ENCODE measurements around the gene DPYD. TPM values are rescaled to one million over a fixed set of nuclear protein-coding genes. Genes with fewer than 3 reads are reported as not detected.

Gene DPYD
- total and polyA plus RNA-seq, 9 of the 15 experiments (the other 6 are each of a cell fraction or from before 2014, with no cell fraction given): 0.03 to 0.25 (median 0.08) TPM; not detected in 2

GRCh38 chr1:97451944-97452343 lies 468.9 kb downstream of the DPYD start (continued):
- TF ChIP-seq, protein P1, sequence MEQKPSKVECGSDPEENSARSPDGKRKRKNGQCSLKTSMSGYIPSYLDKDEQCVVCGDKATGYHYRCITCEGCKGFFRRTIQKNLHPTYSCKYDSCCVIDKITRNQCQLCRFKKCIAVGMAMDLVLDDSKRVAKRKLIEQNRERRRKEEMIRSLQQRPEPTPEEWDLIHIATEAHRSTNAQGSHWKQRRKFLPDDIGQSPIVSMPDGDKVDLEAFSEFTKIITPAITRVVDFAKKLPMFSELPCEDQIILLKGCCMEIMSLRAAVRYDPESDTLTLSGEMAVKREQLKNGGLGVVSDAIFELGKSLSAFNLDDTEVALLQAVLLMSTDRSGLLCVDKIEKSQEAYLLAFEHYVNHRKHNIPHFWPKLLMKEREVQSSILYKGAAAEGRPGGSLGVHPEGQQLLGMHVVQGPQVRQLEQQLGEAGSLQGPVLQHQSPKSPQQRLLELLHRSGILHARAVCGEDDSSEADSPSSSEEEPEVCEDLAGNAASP (IDR thresholded peaks at IDR 0.05): no peak
- TF ChIP-seq RB1 (IDR thresholded peaks at IDR 0.05; ENCODE audit: low read depth): no peak
- no peak for TF ChIP-seq MED1 (CRISPR knock-in tag; IDR thresholded peaks at IDR 0.05; ENCODE audit: borderline replicate concordance)
- TF ChIP-seq SMAD3 (CRISPR knock-in tag; conservative IDR thresholded peaks at IDR 0.05): no peak

DNA sequence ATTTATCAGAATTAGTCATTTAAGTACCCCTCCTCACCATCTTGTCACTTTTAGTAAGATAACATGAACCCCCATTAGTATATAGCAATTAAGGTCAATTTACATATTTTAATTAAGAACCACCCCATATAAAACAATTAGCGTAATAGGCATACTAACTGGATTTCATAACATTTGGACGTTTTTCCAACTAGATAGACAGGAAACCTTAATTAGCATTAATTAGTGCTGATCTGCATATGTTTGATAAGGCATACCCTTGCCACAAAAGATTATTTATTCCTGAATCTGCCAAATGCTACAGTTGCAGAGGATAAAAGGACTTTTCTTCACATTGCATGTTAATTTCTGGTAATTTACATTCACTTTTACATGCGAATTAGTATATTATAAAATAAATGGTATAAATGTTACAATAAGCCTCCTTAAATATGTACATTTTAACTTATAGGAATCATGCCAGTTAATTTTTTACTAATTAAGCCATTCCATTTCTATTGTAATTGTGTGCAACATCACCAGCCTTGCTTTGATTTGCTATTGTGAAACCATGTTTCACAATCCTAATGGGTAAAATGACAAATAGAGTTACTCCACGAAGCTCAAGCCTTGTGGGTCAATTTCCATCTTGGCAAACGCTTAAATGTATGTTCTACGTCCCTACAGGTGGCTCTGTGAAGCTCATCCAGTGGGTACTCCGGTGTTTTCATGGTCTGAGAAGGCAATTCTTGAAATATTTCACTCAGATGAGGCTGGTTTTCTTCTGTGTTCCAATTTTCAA lies 469.6 kb downstream of the DPYD start:
- no peaks in the 10 kb centered on the region for H3K79me2 ChIP-seq (ENCODE audit: control insufficient read depth, insufficient read depth, low read length)
- WGBS (ENCODE audit: insufficient coverage, low coverage, missing lambda C conversion rate): 1% methylated on average over 7 of the region's 7 CpGs
- ATAC-seq (no peak), FAIRE-seq (no peak), DNase-seq (ENCODE audit: extremely low read depth in 1 of 4, low spot score in 3 of 4) (no peak)
- no TSS peak for BruUV-seq (replicated peaks)
- H3K36me3 ChIP-seq (ENCODE audit: control insufficient read depth, insufficient read depth, low read length): no peaks in the 10 kb centered on the region
- no peak overlapping the region for H2AFZ ChIP-seq (ENCODE audit: low read depth, low read length)
- no peak overlapping the region for H3K27ac ChIP-seq (ENCODE audit: extremely low read depth, low read depth, low read length)
- no peaks in the 10 kb centered on the region for H3K9me1 ChIP-seq (ENCODE audit: control insufficient read depth, insufficient read depth, low read length)
- CTCF ChIA-PET (ENCODE audit: low intra/inter-chr PET ratio): no interaction called here
- no peaks in the 10 kb centered on the region for H4K20me1 ChIP-seq (replicated peaks; ENCODE audit: control insufficient read depth, insufficient read depth, low read length)
- no peaks in the 10 kb centered on the region for H3K9me3 ChIP-seq (replicated peaks; ENCODE audit: control insufficient read depth, insufficient read depth, low read depth, low read length)
- intact Hi-C loops (cut with micrococcal nuclease) (no loop called here), in situ Hi-C loops (cut with MboI) (no loop called here)
- no peak overlapping the region for H3K4me3 ChIP-seq
- no peak overlapping the region for H3K9ac ChIP-seq (ENCODE audit: insufficient read depth in 1 of 2, low read depth in 2 of 2, low read length in 2 of 2)
- H3K27me3 ChIP-seq (ENCODE audit: control insufficient read depth in 2 of 2, insufficient read depth in 2 of 2, low read length in 2 of 2): no peaks in the 10 kb centered on the region
- H3K4me2 ChIP-seq (ENCODE audit: insufficient read depth, low read length): no peak overlapping the region
- POLR2A ChIA-PET: no interaction called here
- H3K4me1 ChIP-seq (replicated peaks in 1 of 2; ENCODE audit: control insufficient read depth in 2 of 2, insufficient read depth in 2 of 2, low read length in 2 of 2): no peaks in the 10 kb centered on the region
- TF ChIP-seq ETS2 (tag; IDR thresholded peaks at IDR 0.05; ENCODE audit: borderline replicate concordance, poor library complexity, severe bottlenecking) (no peak), NR2F6 (CRISPR knock-in tag; IDR thresholded peaks at IDR 0.05) (no peak), TFAM (CRISPR knock-in tag; conservative IDR thresholded peaks at IDR 0.05) (no peak), CBX8 (IDR thresholded peaks at IDR 0.05; ENCODE audit: borderline replicate concordance, extremely low read depth, low read depth, low read length, poor library complexity, severe bottlenecking) (no peak), TAF7 (tag; IDR thresholded peaks at IDR 0.05) (no peak), PTBP1 (IDR thresholded peaks at IDR 0.05; ENCODE audit: low read depth, low read length) (no peak), SOX6 (IDR thresholded peaks at IDR 0.05) (no peak), ZNF695 (CRISPR knock-in tag; IDR thresholded peaks at IDR 0.05) (no peak), SMARCA4 (IDR thresholded peaks at IDR 0.05) (no peak), ZBTB9 (CRISPR knock-in tag; IDR thresholded peaks at IDR 0.05) (no peak)
- TF ChIP-seq, protein P2, sequence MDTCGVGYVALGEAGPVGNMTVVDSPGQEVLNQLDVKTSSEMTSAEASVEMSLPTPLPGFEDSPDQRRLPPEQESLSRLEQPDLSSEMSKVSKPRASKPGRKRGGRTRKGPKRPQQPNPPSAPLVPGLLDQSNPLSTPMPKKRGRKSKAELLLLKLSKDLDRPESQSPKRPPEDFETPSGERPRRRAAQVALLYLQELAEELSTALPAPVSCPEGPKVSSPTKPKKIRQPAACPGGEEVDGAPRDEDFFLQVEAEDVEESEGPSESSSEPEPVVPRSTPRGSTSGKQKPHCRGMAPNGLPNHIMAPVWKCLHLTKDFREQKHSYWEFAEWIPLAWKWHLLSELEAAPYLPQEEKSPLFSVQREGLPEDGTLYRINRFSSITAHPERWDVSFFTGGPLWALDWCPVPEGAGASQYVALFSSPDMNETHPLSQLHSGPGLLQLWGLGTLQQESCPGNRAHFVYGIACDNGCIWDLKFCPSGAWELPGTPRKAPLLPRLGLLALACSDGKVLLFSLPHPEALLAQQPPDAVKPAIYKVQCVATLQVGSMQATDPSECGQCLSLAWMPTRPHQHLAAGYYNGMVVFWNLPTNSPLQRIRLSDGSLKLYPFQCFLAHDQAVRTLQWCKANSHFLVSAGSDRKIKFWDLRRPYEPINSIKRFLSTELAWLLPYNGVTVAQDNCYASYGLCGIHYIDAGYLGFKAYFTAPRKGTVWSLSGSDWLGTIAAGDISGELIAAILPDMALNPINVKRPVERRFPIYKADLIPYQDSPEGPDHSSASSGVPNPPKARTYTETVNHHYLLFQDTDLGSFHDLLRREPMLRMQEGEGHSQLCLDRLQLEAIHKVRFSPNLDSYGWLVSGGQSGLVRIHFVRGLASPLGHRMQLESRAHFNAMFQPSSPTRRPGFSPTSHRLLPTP (IDR thresholded peaks at IDR 0.05; ENCODE audit: borderline replicate concordance, extremely low read depth, insufficient read length): no peak
